GM21447 (cell line): ENCODE measurements around the gene RNF212B.

ENCODE experiments used
- ATAC-seq: cut with Tn5 transposase; IDR thresholded peaks from one replicate; pipeline ENCODE4 v1.9.1; 2021; ENCODE audit not compliant: unreplicated experiment

Gene RNF212B

DNA sequence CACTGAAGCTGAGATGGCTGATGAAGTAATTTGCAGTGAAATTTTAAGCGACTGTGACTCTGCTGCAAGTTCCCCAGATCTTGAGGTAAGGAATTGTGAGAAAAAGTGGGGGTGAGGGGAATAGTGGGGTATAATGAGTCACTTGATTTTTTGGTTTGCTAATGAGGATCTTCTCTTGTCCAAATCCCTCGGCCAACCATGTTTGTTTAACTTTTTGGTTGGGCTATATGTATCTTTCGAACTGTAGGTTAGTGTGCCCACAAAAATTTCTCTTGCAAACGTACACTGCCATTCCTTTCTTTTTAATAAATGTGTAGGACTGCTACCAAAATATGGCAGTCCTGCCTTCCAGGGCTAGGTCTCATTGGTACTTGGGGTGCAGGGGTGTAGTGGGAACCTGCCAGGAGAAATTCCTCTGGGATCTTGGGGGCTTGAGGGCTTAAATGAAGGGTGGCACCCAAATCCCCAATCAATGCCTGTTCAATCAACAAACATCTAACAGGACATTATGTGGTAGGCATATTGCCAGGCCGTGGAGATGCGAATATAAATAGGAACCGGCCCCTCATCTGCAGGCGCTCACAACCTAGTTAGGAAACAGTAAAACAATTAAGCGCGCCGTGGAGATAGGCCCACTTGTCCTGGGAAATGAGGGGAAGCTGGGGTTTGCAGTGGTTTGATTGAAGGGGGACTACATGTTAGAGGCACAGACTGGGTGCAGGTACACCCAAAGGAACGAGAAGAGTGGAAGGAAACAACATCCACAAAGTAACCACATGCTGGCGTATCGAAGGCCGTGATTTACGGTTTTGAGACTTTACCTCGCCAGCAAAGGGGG, 82.2 kb downstream of the RNF212B start:
- ATAC-seq = no peak

- peak; percentile 89 for ATAC-seq
Observed at GRCh38 chr14:23320584-23321571, 83.1 kb downstream of the RNF212B start, which contains the start of gene PABPN1. TSS of gene PABPN1 (plus strand) at chr14:23321457. CDS start at chr14:23321470, 13 bp downstream.

DNA sequence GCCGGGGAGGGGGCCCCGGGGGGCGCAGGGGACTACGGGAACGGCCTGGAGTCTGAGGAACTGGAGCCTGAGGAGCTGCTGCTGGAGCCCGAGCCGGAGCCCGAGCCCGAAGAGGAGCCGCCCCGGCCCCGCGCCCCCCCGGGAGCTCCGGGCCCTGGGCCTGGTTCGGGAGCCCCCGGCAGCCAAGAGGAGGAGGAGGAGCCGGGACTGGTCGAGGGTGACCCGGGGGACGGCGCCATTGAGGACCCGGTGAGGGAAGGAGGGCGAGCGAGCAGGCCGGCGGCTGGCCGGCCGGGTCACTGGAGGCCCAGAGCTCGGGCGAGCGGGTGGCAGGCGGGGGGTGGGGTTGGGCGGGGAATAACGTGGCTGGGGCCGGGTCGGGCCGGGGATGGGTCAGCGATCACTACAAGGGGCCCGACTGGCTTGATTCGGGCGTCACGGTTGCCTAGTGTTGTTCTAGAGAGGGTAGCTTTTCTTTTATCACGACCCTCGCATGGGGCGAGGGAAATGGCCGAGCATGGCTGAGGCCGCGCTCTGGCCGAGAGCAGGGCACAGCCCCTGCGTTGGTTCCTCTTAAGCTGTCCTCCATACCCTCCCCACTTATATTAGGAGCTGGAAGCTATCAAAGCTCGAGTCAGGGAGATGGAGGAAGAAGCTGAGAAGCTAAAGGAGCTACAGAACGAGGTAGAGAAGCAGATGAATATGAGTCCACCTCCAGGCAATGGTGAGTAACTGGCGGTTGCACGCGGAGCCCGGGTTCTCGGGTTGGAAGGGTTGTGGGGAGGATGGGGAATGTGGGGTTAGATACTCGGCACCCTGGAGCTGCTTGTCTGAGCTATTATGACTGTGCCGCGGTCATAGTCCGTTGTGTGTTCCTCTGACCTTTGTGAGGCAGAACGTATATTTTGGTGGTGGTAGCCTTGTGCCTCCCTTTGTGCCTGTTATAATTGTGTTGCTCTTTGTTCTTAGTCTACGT, 84.1 kb downstream of the RNF212B start:
- peak; percentile 5 for ATAC-seq
